Panc1 (cell line): Measurements from ENCODE around the gene SDF4. TPM values are rescaled to one million over a fixed set of nuclear protein-coding genes. Genes with fewer than 3 reads are reported as not detected.

Experiments
- ATAC-seq: fragments of 200-7000 bp; cut with Tn5 transposase; 2 replicates; pipeline ENCODE4 v1.9.1; 2020; ENCODE audit warnings: mild to moderate bottlenecking, moderate library complexity
- BruUV-seq: library from RNA; stranded (reverse); fragments of 400-500 nt; replicated peaks from 2 replicates; lab custom pipeline; 2021; lab: Mats Ljungman, UMichigan
- CTCF ChIA-PET: fragments of 300-600 bp; sonication (Branson Sonifier 250); formaldehyde crosslinking; loops from one replicate; lab custom pipeline; 2022; ENCODE audit warnings: antibody characterized with exemption; lab: Charles Lee
- POLR2A ChIA-PET: fragments of 300-600 bp; sonication (Branson Sonifier 250); formaldehyde crosslinking; loops from one replicate; lab custom pipeline; 2022; ENCODE audit warnings: antibody characterized with exemption; lab: Charles Lee
- DNase-seq: peaks from one replicate; pipeline ENCODE4 v3.0.0-alpha.2; 2010; ENCODE audit warnings: low read depth, low spot score
- H3K27ac ChIP-seq: 2 replicates; pipeline ENCODE4 v1.5.1; 2011; ENCODE audit warnings: mild to moderate bottlenecking, low read length, inconsistent platforms
- H3K27me3 ChIP-seq: fragments of 200-500 bp; sonication (Bioruptor generic); 2 replicates; pipeline ENCODE4 v1.6.0; 2014; ENCODE audit warnings: low read length, inconsistent platforms; ENCODE audit not compliant: control insufficient read depth, insufficient read depth
- H3K36me3 ChIP-seq: fragments of 200-500 bp; sonication (Bioruptor generic); 2 replicates; pipeline ENCODE4 v1.5.1; 2014; ENCODE audit warnings: inconsistent platforms, mild to moderate bottlenecking, low read length, moderate library complexity; ENCODE audit not compliant: control insufficient read depth, insufficient read depth
- H3K4me1 ChIP-seq: 2 replicates; pipeline ENCODE4 v1.5.1; 2011; ENCODE audit warnings: inconsistent platforms, mild to moderate bottlenecking, low read length, moderate library complexity; ENCODE audit not compliant: control insufficient read depth, insufficient read depth
- H3K4me3 ChIP-seq, 2 experiments: 2 replicates each; pipeline ENCODE4 v1.5.1; 2011 to 2012; ENCODE audit warnings: low read depth in 2 of 2, low read length in 2 of 2, mild to moderate bottlenecking in 2 of 2, inconsistent platforms in 1 of 2, moderate library complexity in 1 of 2
- H3K9me3 ChIP-seq: fragments of 200-500 bp; sonication (Bioruptor generic); 2 replicates; pipeline ENCODE4 v1.5.1; 2014; ENCODE audit warnings: low read depth, mild to moderate bottlenecking, inconsistent platforms, low read length, moderate library complexity; ENCODE audit not compliant: control insufficient read depth, insufficient read depth
- POLR2AphosphoS5 ChIP-seq: IDR thresholded peaks from 2 replicates; pipeline ENCODE4 v1.6.1; 2012; ENCODE audit warnings: mild to moderate bottlenecking, low read depth, low read length, moderate library complexity
- REST ChIP-seq, 2 experiments: IDR thresholded peaks; 2 replicates each; pipeline ENCODE4 v1.6.1; 2011 to 2012; ENCODE audit warnings: low read depth in 2 of 2, control low read depth in 1 of 2, low read length in 1 of 2, mild to moderate bottlenecking in 1 of 2, moderate library complexity in 1 of 2; ENCODE audit not compliant: insufficient read depth in 1 of 2
- SIN3A ChIP-seq: IDR thresholded peaks from 2 replicates; pipeline ENCODE4 v1.6.1; 2012; ENCODE audit warnings: low read depth, mild to moderate bottlenecking, low read length, moderate library complexity, borderline replicate concordance; ENCODE audit not compliant: insufficient read depth
- TCF7L2 ChIP-seq: IDR thresholded peaks from 2 replicates; pipeline ENCODE4 v1.6.1; 2011; ENCODE audit warnings: mild to moderate bottlenecking, low read depth, low read length, inconsistent platforms
- in situ Hi-C: cut with HindIII; loops from 2 replicates; pipeline ENCODE4 v1.10.0; 2016; ENCODE audit warnings: low sequenced_read_pairs, low pct_unique_long_range_greater_than_20kb
- intact Hi-C: fragments of 100-400 bp; cut with micrococcal nuclease; formaldehyde crosslinking; loops from one replicate; pipeline ENCODE4 v1.10.0; 2022; ENCODE audit not compliant: unreplicated experiment
- total RNA-seq: library from RNA; stranded (reverse); gene quantifications from one replicate; pipeline ENCODE4 v1.2.1, GENCODE V29; 2021; ENCODE audit not compliant: unreplicated experiment
- TF ChIP-seq, protein P1 (sequence below): fragments of 450-650 bp; IDR thresholded peaks from 2 replicates; pipeline ENCODE4 v1.5.1; 2017; ENCODE audit warnings: mild to moderate bottlenecking

Gene SDF4
- total RNA-seq, 1 experiment from 2014 or later, result 335 TPM

GRCh38 chr1:1185101-1185765 is 46.6 kb downstream of the SDF4 start:
- no peak for TF ChIP-seq REST (IDR thresholded peaks at IDR 0.05; ENCODE audit: insufficient read depth in 1 of 2, low read depth in 2 of 2, low read length in 1 of 2)
- no peak for TF ChIP-seq POLR2AphosphoS5
- TF ChIP-seq TCF7L2, result no peak
- no peak for TF ChIP-seq SIN3A
- TF ChIP-seq, protein P1, sequence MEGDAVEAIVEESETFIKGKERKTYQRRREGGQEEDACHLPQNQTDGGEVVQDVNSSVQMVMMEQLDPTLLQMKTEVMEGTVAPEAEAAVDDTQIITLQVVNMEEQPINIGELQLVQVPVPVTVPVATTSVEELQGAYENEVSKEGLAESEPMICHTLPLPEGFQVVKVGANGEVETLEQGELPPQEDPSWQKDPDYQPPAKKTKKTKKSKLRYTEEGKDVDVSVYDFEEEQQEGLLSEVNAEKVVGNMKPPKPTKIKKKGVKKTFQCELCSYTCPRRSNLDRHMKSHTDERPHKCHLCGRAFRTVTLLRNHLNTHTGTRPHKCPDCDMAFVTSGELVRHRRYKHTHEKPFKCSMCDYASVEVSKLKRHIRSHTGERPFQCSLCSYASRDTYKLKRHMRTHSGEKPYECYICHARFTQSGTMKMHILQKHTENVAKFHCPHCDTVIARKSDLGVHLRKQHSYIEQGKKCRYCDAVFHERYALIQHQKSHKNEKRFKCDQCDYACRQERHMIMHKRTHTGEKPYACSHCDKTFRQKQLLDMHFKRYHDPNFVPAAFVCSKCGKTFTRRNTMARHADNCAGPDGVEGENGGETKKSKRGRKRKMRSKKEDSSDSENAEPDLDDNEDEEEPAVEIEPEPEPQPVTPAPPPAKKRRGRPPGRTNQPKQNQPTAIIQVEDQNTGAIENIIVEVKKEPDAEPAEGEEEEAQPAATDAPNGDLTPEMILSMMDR, result no peak
- CTCF ChIA-PET, result no interaction called here
- no peak overlapping the region for H3K27ac ChIP-seq
- H3K27me3 ChIP-seq, result no peaks in the 10 kb centered on the region
- no peak for DNase-seq
- no peak overlapping the region for H3K4me3 ChIP-seq
- ATAC-seq, result peak; percentile 31; the same call in 1 of the 2 replicates
- POLR2A ChIA-PET, result no interaction called here
- intact Hi-C loops, result loop anchor here (10.0 kb wide), 1 partner anchor 60 kb away; no protein-coding TSS in a partner anchor
- no peaks in the 10 kb centered on the region for H3K9me3 ChIP-seq
- BruUV-seq, result no TSS peak
- in situ Hi-C loops, result no loop called here
- no peaks in the 10 kb centered on the region for H3K36me3 ChIP-seq
- no peaks in the 10 kb centered on the region for H3K4me1 ChIP-seq

- H3K9me3 ChIP-seq, result no peaks in the 10 kb centered on the region
- ChIA-PET CTCF (no interaction called here), POLR2A (no interaction called here)
- H3K4me3 ChIP-seq, result no peak overlapping the region
- in situ Hi-C loops (no loop called here), intact Hi-C loops (loop anchor here (10.0 kb wide), 1 partner anchor 59 kb away; no protein-coding TSS in a partner anchor)
- no peaks in the 10 kb centered on the region for H3K36me3 ChIP-seq
- BruUV-seq, result no TSS peak
- ATAC-seq (no peak), DNase-seq (no peak)
- TF ChIP-seq, protein P1, result no peak
- no peak for TF ChIP-seq SIN3A
- TF ChIP-seq REST (IDR thresholded peaks at IDR 0.05; ENCODE audit: insufficient read depth in 1 of 2, low read depth in 2 of 2, low read length in 1 of 2), result no peak
- no peak for TF ChIP-seq POLR2AphosphoS5
- TF ChIP-seq TCF7L2, result no peak
- H3K27ac ChIP-seq, result no peak overlapping the region
- no peaks in the 10 kb centered on the region for H3K27me3 ChIP-seq
- no peaks in the 10 kb centered on the region for H3K4me1 ChIP-seq
These were observed 47.7 kb downstream of the SDF4 start for GRCh38 chr1:1183833-1184775.
